ENCODE data around the gene ENTHD1.

GRCh38 chr22:39936523-39937145 is 43.1 kb upstream of the ENTHD1 start:
- TF ChIP-seq POLR2A (IDR thresholded peaks at IDR 0.05) (no peak), CTCF (IDR thresholded peaks at IDR 0.05) (no peak)
